HepG2 (cell line): ENCODE results near the gene GNA15. TPM values are rescaled to one million over a fixed set of nuclear protein-coding genes. Genes with fewer than 3 reads are reported as not detected.

ENCODE experiments used
- ETV5 ChIP-seq: IDR thresholded peaks from 2 replicates; pipeline ENCODE4 v1.6.1; 2018; ENCODE audit warnings: missing biosample characterization, missing genetic modification reagents, inconsistent platforms, borderline replicate concordance
- KDM1A ChIP-seq: IDR thresholded peaks from 2 replicates; pipeline ENCODE4 v1.6.1; 2016; ENCODE audit warnings: missing compliant biosample characterization
- KDM5A ChIP-seq: fragments of 200-600 bp; sonication (generic); IDR thresholded peaks from 2 replicates; pipeline ENCODE4 v1.7.0; 2018; ENCODE audit warnings: antibody characterized with exemption, mild to moderate bottlenecking, low read length, borderline replicate concordance
- MAFF ChIP-seq: IDR thresholded peaks from 2 replicates; pipeline ENCODE4 v1.6.1; 2011; ENCODE audit warnings: low read depth, low read length, improper control_type of control experiment
- NFYB ChIP-seq: sonication (generic); formaldehyde crosslinking; IDR thresholded peaks from 2 replicates; pipeline ENCODE4 v1.4.0; 2020; ENCODE audit warnings: missing genetic modification reagents
- PAX8 ChIP-seq: sonication (generic); formaldehyde crosslinking; IDR thresholded peaks from 2 replicates; pipeline ENCODE4 v1.8.0; 2022; ENCODE audit warnings: mild to moderate bottlenecking, missing genetic modification reagents, borderline replicate concordance
- PRPF4 ChIP-seq: fragments of 200-400 bp; formaldehyde crosslinking; IDR thresholded peaks from 2 replicates; pipeline ENCODE4 v1.6.1; 2016; ENCODE audit warnings: low read length, low read depth; ENCODE audit not compliant: poor library complexity, severe bottlenecking
- SIN3A ChIP-seq: IDR thresholded peaks from 2 replicates; pipeline ENCODE4 v1.6.1; 2011; ENCODE audit warnings: low read depth, mild to moderate bottlenecking, control low read depth, low read length, borderline replicate concordance
- ZMYM2 ChIP-seq: sonication (generic); formaldehyde crosslinking; IDR thresholded peaks from 2 replicates; pipeline ENCODE4 v1.8.0; 2022; ENCODE audit warnings: mild to moderate bottlenecking, missing genetic modification reagents
- ZNF24 ChIP-seq: fragments of 450-650 bp; IDR thresholded peaks from 2 replicates; pipeline ENCODE4 v1.6.1; 2017; ENCODE audit warnings: antibody characterized with exemption, mild to moderate bottlenecking
- polyA plus RNA-seq, 8 experiments: library from polyadenylated mRNA; depleted of rRNA in 3 of 8; stranded (reverse) in 7 of 8; unstranded in 1 of 8; fragments of >200 nt; fragmentation: Illumina TruSeq in 4 of 8; extraction: Trizol in 4 of 8; gene quantifications; 2 replicates each; pipeline versions ENCODE4 v1.2.1 to v1.2.3, GENCODE V29; 2011 to 2016; ENCODE audit warnings: low read depth in 4 of 8, missing spikeins in 1 of 8, mixed read lengths in 1 of 8; ENCODE audit not compliant: insufficient read depth in 1 of 8
- total RNA-seq, 5 experiments: library from RNA; depleted of rRNA; stranded (reverse); fragments of >200 nt; fragmentation: Illumina TruSeq; extraction: Trizol; gene quantifications; 2 replicates each; pipeline ENCODE4 v1.2.3, GENCODE V29; 2016; ENCODE audit warnings: low read depth in 1 of 5
- TF ChIP-seq, protein P1 (sequence below): sonication (generic); formaldehyde crosslinking; IDR thresholded peaks from 2 replicates; pipeline ENCODE4 v1.5.0; 2020; ENCODE audit warnings: mild to moderate bottlenecking, missing genetic modification reagents, borderline replicate concordance
- TF ChIP-seq, protein P2 (sequence below): sonication (generic); formaldehyde crosslinking; IDR thresholded peaks from 2 replicates; pipeline ENCODE4 v1.4.0; 2020; ENCODE audit warnings: mild to moderate bottlenecking, missing genetic modification reagents
- TF ChIP-seq, protein P3 (sequence below): sonication (generic); formaldehyde crosslinking; IDR thresholded peaks from 2 replicates; pipeline ENCODE4 v1.4.0; 2020; ENCODE audit warnings: low read depth, missing genetic modification reagents

Gene GNA15
- total and polyA plus RNA-seq, 2 of the 13 experiments (the other 11 are each of a cell fraction or from before 2014, with no cell fraction given): not detected

DNA sequence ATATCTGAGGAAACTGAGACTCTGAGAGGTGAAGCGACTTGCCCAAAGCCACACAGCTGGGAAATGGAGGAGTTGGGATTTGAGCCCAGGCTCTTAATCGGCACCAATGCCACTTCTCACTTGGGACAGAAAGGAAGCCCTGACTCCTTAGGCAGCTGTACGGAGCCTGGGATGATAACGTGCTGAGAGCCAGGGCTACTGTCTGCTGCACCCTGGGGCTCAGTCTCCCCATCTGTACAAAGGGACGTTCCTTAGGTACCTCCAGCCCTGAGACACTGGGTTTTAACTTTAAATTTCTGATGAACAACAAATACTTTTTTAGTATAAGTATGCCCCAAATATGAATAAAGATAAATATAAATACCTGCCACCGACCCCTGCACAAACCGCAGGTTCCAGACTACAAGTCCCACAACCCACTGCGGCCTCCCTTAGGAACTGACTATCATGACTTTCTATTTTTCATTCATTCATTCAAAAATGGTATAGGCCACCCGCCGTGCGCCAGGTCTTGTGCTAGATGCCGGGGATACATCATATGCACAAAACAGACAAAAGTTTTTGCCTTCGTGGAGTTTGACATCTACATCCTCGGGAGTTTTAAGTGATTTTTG, 49.1 kb downstream of the GNA15 start (continued):
- TF ChIP-seq ZNF24 (peak; percentile 87), NFYB (CRISPR knock-in tag) (no peak), PAX8 (CRISPR knock-in tag) (no peak), ZMYM2 (CRISPR knock-in tag) (0 out of 2 replicates have a peak, but pooled peaks have one; percentile 37), PRPF4 (no peak), ETV5 (no peak), KDM1A (peak; percentile 84), KDM5A (peak; percentile 91; the same call in 1 of the 2 replicates), SIN3A (peak; percentile 88), MAFF (peak; percentile 40; the same call in 1 of the 2 replicates)
- TF ChIP-seq, protein P1, sequence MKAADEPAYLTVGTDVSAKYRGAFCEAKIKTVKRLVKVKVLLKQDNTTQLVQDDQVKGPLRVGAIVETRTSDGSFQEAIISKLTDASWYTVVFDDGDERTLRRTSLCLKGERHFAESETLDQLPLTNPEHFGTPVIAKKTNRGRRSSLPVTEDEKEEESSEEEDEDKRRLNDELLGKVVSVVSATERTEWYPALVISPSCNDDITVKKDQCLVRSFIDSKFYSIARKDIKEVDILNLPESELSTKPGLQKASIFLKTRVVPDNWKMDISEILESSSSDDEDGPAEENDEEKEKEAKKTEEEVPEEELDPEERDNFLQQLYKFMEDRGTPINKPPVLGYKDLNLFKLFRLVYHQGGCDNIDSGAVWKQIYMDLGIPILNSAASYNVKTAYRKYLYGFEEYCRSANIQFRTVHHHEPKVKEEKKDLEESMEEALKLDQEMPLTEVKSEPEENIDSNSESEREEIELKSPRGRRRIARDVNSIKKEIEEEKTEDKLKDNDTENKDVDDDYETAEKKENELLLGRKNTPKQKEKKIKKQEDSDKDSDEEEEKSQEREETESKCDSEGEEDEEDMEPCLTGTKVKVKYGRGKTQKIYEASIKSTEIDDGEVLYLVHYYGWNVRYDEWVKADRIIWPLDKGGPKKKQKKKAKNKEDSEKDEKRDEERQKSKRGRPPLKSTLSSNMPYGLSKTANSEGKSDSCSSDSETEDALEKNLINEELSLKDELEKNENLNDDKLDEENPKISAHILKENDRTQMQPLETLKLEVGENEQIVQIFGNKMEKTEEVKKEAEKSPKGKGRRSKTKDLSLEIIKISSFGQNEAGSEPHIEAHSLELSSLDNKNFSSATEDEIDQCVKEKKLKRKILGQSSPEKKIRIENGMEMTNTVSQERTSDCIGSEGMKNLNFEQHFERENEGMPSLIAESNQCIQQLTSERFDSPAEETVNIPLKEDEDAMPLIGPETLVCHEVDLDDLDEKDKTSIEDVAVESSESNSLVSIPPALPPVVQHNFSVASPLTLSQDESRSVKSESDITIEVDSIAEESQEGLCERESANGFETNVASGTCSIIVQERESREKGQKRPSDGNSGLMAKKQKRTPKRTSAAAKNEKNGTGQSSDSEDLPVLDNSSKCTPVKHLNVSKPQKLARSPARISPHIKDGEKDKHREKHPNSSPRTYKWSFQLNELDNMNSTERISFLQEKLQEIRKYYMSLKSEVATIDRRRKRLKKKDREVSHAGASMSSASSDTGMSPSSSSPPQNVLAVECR (CRISPR knock-in tag): peak; percentile 74
- TF ChIP-seq, protein P2, sequence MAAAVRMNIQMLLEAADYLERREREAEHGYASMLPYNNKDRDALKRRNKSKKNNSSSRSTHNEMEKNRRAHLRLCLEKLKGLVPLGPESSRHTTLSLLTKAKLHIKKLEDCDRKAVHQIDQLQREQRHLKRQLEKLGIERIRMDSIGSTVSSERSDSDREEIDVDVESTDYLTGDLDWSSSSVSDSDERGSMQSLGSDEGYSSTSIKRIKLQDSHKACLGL (CRISPR knock-in tag): no peak
- TF ChIP-seq, protein P3, sequence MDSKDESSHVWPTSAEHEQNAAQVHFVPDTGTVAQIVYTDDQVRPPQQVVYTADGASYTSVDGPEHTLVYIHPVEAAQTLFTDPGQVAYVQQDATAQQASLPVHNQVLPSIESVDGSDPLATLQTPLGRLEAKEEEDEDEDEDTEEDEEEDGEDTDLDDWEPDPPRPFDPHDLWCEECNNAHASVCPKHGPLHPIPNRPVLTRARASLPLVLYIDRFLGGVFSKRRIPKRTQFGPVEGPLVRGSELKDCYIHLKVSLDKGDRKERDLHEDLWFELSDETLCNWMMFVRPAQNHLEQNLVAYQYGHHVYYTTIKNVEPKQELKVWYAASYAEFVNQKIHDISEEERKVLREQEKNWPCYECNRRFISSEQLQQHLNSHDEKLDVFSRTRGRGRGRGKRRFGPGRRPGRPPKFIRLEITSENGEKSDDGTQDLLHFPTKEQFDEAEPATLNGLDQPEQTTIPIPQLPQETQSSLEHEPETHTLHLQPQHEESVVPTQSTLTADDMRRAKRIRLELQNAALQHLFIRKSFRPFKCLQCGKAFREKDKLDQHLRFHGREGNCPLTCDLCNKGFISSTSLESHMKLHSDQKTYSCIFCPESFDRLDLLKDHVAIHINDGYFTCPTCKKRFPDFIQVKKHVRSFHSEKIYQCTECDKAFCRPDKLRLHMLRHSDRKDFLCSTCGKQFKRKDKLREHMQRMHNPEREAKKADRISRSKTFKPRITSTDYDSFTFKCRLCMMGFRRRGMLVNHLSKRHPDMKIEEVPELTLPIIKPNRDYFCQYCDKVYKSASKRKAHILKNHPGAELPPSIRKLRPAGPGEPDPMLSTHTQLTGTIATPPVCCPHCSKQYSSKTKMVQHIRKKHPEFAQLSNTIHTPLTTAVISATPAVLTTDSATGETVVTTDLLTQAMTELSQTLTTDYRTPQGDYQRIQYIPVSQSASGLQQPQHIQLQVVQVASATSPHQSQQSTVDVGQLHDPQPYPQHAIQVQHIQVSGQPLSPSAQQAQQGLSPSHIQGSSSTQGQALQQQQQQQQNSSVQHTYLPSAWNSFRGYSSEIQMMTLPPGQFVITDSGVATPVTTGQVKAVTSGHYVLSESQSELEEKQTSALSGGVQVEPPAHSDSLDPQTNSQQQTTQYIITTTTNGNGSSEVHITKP (CRISPR knock-in tag): peak; percentile 79
